Neural progenitor cell (in vitro differentiated cells): ENCODE results near the gene EBF4.

Source experiments
- CTCF ChIP-seq: fragments of 200-600 bp; sonication (generic); IDR thresholded peaks from 2 replicates; pipeline ENCODE4 v1.5.1; 2017; ENCODE audit warnings: antibody characterized with exemption, mild to moderate bottlenecking
- EZH2 ChIP-seq: fragments of 200-600 bp; sonication (generic); IDR thresholded peaks from 2 replicates; pipeline ENCODE4 v1.6.1; 2017; ENCODE audit warnings: antibody characterized with exemption, mild to moderate bottlenecking, moderate library complexity
- EZH2phosphoT487 ChIP-seq: fragments of 200-600 bp; sonication (generic); IDR thresholded peaks from 2 replicates; pipeline ENCODE4 v1.6.1; 2017; ENCODE audit warnings: antibody characterized with exemption

- TF ChIP-seq EZH2phosphoT487 = no peak
- no peak for TF ChIP-seq EZH2
- TF ChIP-seq CTCF = no peak
These were observed 81.2 kb downstream of the EBF4 start for GRCh38 chr20:2773812-2774211.
